Endothelial cell of coronary artery (primary cell): ENCODE data around the gene LTBP2. TPM values are rescaled to one million over a fixed set of nuclear protein-coding genes. Genes with fewer than 3 reads are reported as not detected.

Experiments used
- total RNA-seq: library from RNA; depleted of rRNA; stranded (reverse); fragments of >200 nt; gene quantifications from 2 replicates; pipeline ENCODE4 v1.2.3, GENCODE V29; 2014

Gene LTBP2
- total RNA-seq: 214 and 221 TPM in 2 replicates

DNA sequence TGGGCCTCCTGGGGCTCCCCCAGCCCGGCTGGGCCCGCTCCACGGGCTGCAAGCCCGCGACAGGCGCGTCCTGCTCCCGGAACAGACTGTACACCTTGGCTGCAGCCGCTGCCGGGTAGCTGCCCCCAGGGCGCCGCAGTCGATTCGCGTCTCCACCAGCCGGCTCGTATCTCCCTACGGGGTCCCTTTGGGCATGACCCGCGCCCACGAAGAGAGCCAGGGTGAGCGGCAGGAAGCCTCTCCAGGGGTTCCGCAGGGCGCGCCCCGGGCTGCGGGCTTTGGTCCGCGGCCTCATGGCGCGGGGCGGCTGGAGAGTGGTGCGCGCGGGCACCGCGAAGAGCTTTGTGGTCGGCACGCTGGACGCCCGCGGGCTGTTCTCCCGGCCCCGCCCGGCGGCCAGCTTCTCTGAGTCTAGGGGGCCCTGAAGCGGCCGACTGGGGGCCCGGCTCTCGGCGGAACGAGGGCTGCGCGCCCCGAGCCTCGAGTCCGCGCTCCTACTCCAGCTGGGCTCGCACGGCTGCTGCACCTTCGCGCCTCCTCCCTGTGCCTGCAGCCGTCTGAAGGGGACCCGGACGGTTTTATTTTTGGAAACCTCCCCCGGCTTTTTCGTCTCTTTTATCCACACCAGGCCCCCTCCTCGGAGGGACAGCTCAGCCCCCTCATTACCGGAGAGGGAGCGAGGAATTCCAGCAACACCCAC lies at the start of gene LTBP2:
Gene LTBP2, minus strand, starts transcription at position 588 of the 700 bp plus-strand sequence. Its CDS starts 293 bp downstream, at position 295.

DNA sequence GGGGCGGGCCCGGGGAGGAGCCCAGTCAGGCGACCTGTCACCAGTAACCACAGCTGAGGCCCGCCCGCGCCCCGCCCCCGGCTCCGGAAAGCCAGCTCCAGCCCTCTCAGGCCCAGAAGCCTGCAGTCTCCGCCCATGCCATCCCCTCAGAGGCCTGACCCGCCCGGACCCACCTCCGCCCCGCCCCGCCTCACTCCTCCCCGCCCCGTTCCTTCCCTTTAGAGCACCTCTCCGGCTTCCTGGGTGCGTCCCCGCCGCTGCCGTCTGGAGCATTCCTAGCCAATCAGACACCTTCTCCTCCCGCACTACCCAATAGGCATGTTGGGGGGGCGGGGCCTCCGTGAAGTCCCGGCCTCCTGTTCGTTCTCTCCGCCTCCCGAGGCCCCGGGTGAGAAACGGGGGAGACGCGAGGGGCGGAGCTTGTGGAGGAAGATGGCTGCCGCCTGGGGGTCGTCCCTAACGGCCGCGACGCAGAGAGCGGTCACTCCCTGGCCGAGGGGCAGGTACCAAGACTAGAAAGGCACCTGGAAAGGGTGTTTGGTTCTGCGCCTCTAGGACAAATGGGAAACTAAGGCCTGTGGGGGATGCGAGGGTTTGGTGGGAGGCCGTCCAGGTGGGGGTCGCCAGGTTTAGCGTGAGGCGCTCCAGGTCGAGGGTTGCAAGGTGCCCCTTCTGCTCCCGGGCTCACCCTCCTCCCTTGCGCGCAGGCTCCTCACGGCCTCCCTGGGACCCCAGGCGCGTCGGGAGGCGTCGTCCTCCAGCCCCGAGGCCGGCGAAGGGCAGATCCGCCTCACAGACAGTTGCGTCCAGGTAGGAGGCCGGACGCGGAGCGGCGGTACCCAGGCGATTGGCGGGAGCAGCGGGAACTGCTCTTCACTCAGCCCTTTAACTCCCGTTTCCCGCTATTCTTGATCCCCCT lies 118.4 kb downstream of the LTBP2 start, which contains the start of gene ISCA2:
Gene ISCA2, plus strand, starts transcription at position 423 of the 919 bp plus-strand sequence. Its CDS starts 10 bp downstream, at position 433.

DNA sequence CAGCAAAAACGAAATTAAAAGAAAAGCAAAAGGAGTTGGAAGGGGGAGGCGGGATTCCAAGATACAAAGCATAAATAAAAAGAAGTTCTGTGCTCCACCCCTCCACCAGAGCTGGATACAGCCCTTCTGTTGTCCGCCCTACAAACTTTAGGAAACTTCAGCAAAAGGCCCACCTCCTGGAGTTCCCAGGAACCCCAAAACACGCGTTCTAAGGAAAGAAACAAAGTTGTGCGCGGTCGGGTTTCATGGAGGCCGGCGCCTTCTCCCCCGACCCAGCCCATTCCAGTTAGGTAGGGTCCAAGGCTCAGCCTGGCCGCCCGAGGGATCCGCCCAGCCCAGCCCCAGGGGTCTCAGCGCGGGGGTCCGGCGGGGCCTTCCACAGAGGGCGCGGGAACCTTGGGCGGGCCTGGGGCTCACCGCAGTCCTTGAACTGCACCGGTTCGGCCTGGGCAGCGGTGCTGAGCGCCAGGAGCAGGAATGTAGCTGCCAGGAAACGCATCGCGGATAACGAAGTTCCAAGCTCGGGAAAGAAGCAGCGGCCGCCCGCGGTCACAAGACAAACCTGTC lies 119.2 kb downstream of the LTBP2 start, which contains the start of gene NPC2:
Gene NPC2, minus strand, starts transcription at position 530 of the 567 bp plus-strand sequence. Its CDS starts 31 bp downstream, at position 499.

Other genes with a start within 250 kb of the LTBP2 start
- gene SYNDIG1L, start 186.0 kb downstream of the LTBP2 start, total RNA-seq: not detected in 2 replicates
- gene NPC2, start 118.9 kb downstream of the LTBP2 start, total RNA-seq: 161 and 208 TPM in 2 replicates
- 6.5 and 9.5 TPM in 2 replicates for gene ISCA2, start 118.5 kb downstream of the LTBP2 start, total RNA-seq
- gene AREL1, start 100.8 kb upstream of the LTBP2 start, total RNA-seq: 26.6 and 29.6 TPM in 2 replicates
- 26.3 and 27.1 TPM in 2 replicates for gene FCF1, start 100.9 kb upstream of the LTBP2 start, total RNA-seq
- gene YLPM1, start 151.1 kb upstream of the LTBP2 start, total RNA-seq: 24.3 and 43.1 TPM in 2 replicates